Mesendoderm (in vitro differentiated cells): ENCODE measurements around the gene FBXL4.
A peak's percentile ranks its signal among the peaks of the same experiment; 100 is the strongest.

Experiments
- DNase-seq: peaks from one replicate; pipeline ENCODE4 v3.0.0; 2013
- H2AK5ac ChIP-seq: 2 replicates; pipeline ENCODE4 v1.6.1; 2013; ENCODE audit warnings: low read length, inconsistent platforms
- H2BK120ac ChIP-seq: 2 replicates; pipeline ENCODE4 v1.6.1; 2013; ENCODE audit warnings: low read depth, mild to moderate bottlenecking, low read length, moderate library complexity, mixed read lengths
- H2BK15ac ChIP-seq: replicated peaks from 2 replicates; pipeline ENCODE4 v1.6.1; 2013; ENCODE audit warnings: low read depth, mild to moderate bottlenecking, moderate library complexity
- H2BK5ac ChIP-seq: 2 replicates; pipeline ENCODE4 v1.6.1; 2013; ENCODE audit warnings: low read length, inconsistent platforms
- H3K18ac ChIP-seq: 2 replicates; pipeline ENCODE4 v1.6.1; 2013; ENCODE audit warnings: mild to moderate bottlenecking, low read length, mixed read lengths
- H3K23ac ChIP-seq: one replicate; pipeline ENCODE4 v1.6.1; 2013; ENCODE audit warnings: low read length
- H3K27ac ChIP-seq: 2 replicates; pipeline ENCODE4 v1.5.1; 2013; ENCODE audit warnings: low read depth, mild to moderate bottlenecking, inconsistent platforms, low read length, moderate library complexity
- H3K27me3 ChIP-seq: 2 replicates; pipeline ENCODE4 v1.6.1; 2013; ENCODE audit warnings: low read length, control low read depth, mild to moderate bottlenecking, inconsistent platforms; ENCODE audit not compliant: insufficient read depth, poor library complexity
- H3K36me3 ChIP-seq: 2 replicates; pipeline ENCODE4 v1.6.1; 2013; ENCODE audit warnings: low read length, inconsistent platforms; ENCODE audit not compliant: control insufficient read depth, insufficient read depth
- H3K4ac ChIP-seq: one replicate; pipeline ENCODE4 v1.6.1; 2013; ENCODE audit warnings: low read depth, mild to moderate bottlenecking, low read length, moderate library complexity
- H3K4me1 ChIP-seq: 2 replicates; pipeline ENCODE4 v1.6.1; 2013; ENCODE audit warnings: low read depth, low read length, inconsistent platforms; ENCODE audit not compliant: control insufficient read depth
- H3K4me2 ChIP-seq: 2 replicates; pipeline ENCODE4 v1.6.1; 2013; ENCODE audit warnings: low read length
- H3K4me3 ChIP-seq: 2 replicates; pipeline ENCODE4 v1.5.1; 2013; ENCODE audit warnings: mild to moderate bottlenecking, low read length
- H3K56ac ChIP-seq: one replicate; pipeline ENCODE4 v1.6.1; 2013; ENCODE audit warnings: low read length
- H3K79me1 ChIP-seq: 2 replicates; pipeline ENCODE4 v1.6.1; 2013; ENCODE audit warnings: low read length, inconsistent platforms
- H3K79me2 ChIP-seq: 2 replicates; pipeline ENCODE4 v1.6.1; 2013; ENCODE audit warnings: mild to moderate bottlenecking, low read length; ENCODE audit not compliant: control insufficient read depth, insufficient read depth
- H3K9ac ChIP-seq: 2 replicates; pipeline ENCODE4 v1.6.1; 2013; ENCODE audit warnings: low read length, inconsistent platforms
- H4K5ac ChIP-seq: one replicate; pipeline ENCODE4 v1.6.1; 2013; ENCODE audit warnings: low read length
- H4K8ac ChIP-seq: one replicate; pipeline ENCODE4 v1.6.1; 2013; ENCODE audit warnings: low read depth, mild to moderate bottlenecking, control low read depth, low read length, moderate library complexity
- WGBS: extraction: QIAGEN DNeasy Blood & Tissue Kit; methylation state at CpG from one replicate; pipeline ENCODE4 v1.1.7; 2013; ENCODE audit warnings: low lambda C conversion rate, missing lambda C conversion rate; ENCODE audit not compliant: insufficient coverage; ENCODE audit errors: extremely low coverage; 5-methylcytosine and 5-hydroxymethylcytosine counted together

The FBXL4 gene

DNA sequence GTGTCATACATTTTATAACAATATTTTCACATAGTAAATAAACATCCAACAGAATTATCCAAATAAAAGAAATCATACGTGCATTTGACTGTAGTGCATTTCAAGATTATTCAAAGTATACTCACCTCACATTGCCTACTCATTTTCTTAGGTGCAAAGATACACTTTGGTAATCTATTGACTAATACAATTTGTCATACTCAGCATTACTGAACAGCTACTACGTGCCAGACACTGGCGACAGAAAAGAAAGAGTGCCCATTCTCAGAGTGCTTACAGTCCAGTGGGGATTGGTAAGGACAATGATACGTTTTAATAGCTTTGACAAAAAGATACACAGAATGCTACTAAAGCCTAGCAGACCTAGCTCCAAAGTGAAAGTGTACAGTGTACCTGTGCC is 42.0 kb downstream of the FBXL4 start:
- Histone ChIP-seq H3K27ac (no peak overlapping the region), H3K18ac (no peak overlapping the region), H3K36me3 (no peaks in the 10 kb centered on the region), H2BK15ac (no peak overlapping the region), H3K27me3 (no peaks in the 10 kb centered on the region), H3K79me2 (no peaks in the 10 kb centered on the region), H3K23ac (no peak overlapping the region), H2BK5ac (no peak overlapping the region), H3K9ac (no peak overlapping the region), H3K4me3 (no peak overlapping the region), H3K4me2 (no peak overlapping the region), H3K4me1 (no peaks in the 10 kb centered on the region), H3K56ac (no peak overlapping the region), H3K4ac (no peak overlapping the region), H3K79me1 (no peaks in the 10 kb centered on the region), H4K5ac (no peak overlapping the region), H2AK5ac (no peak overlapping the region), H2BK120ac (no peak overlapping the region), H4K8ac (no peak overlapping the region)
- WGBS: no CpG with 5 or more reads among the region's 4 CpGs
- no peak for DNase-seq

- Histone ChIP-seq H3K9ac (no peak overlapping the region), H4K5ac (no peak overlapping the region), H2BK120ac (no peak overlapping the region), H3K56ac (no peak overlapping the region), H3K4me3 (no peak overlapping the region), H3K4me1 (no peaks in the 10 kb centered on the region), H4K8ac (no peak overlapping the region), H3K4ac (no peak overlapping the region), H3K36me3 (no peaks in the 10 kb centered on the region), H2AK5ac (no peak overlapping the region), H3K4me2 (no peak overlapping the region), H3K23ac (no peak overlapping the region), H3K27ac (no peak overlapping the region), H2BK5ac (no peak overlapping the region), H3K27me3 (no peaks in the 10 kb centered on the region), H2BK15ac (no peak overlapping the region), H3K79me1 (no peaks in the 10 kb centered on the region), H3K18ac (no peak overlapping the region), H3K79me2 (no peaks in the 10 kb centered on the region)
- no peak for DNase-seq
These were observed 43.6 kb downstream of the FBXL4 start for GRCh38 chr6:98904096-98904495.

DNA sequence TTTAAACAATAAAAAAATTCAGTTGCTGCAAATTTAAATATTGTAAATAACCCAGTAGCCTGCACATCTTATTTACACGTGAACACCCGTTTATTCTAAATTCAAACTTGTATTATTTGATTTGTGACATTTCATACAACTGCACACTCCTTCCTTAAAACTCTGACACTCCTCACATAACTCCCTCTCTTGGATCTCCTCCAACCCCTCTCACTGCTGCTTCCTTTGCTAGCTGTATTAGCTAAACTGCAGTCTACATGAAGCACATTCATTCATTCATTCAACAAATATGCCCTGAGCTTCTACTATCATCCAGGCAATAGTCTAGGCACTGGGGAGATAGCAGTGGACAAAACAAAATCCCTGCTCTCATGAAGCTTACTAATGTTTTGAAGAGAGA is 47.0 kb downstream of the FBXL4 start:
- H3K27ac ChIP-seq: no peak overlapping the region
- no peak overlapping the region for H3K4me3 ChIP-seq
- no peak overlapping the region for H2BK120ac ChIP-seq

DNA sequence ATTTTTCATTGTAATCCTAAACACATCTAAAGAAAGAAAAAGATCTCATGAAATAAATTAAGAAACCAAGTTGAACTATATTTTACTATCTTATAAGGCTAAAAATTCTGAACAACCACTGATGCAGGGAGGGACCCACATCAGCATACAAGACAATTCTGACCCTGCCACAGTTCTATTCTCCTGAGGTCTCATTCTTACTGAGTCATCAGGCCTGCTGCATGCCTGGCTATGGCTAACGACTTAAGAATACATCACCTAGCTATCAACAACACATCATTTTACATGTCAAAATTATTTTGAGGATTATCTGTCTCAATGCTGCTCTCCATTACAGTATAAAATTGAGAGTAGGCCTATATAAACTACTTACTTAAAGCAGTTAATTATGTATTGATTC is 52.9 kb downstream of the FBXL4 start:
- Histone ChIP-seq H3K56ac (no peak overlapping the region), H3K27ac (no peak overlapping the region), H3K79me1 (no peaks in the 10 kb centered on the region), H3K27me3 (no peaks in the 10 kb centered on the region), H3K18ac (no peak overlapping the region), H3K36me3 (no peaks in the 10 kb centered on the region), H3K4ac (no peak overlapping the region), H2BK15ac (no peak overlapping the region), H3K4me2 (no peak overlapping the region), H4K8ac (no peak overlapping the region), H3K23ac (no peak overlapping the region), H3K4me1 (no peaks in the 10 kb centered on the region), H2AK5ac (no peak overlapping the region), H2BK120ac (no peak overlapping the region), H3K79me2 (no peaks in the 10 kb centered on the region), H3K9ac (no peak overlapping the region), H3K4me3 (no peak overlapping the region), H2BK5ac (no peak overlapping the region), H4K5ac (no peak overlapping the region)
- WGBS: no CpG with 5 or more reads among the region's 1 CpG
- peak; percentile 37 for DNase-seq

More for the DNA sequence above, 47.0 kb downstream of the FBXL4 start:
- no peak overlapping the region for H2BK5ac ChIP-seq
- no peaks in the 10 kb centered on the region for H3K27me3 ChIP-seq
- no peaks in the 10 kb centered on the region for H3K36me3 ChIP-seq
- DNase-seq: no peak
- no peak overlapping the region for H3K4me2 ChIP-seq
- no peak overlapping the region for H2BK15ac ChIP-seq
- no peak overlapping the region for H3K18ac ChIP-seq
- no CpG with 5 or more reads among the region's 2 CpGs for WGBS
- H3K4me1 ChIP-seq: no peaks in the 10 kb centered on the region
- no peaks in the 10 kb centered on the region for H3K79me2 ChIP-seq
- H2AK5ac ChIP-seq: no peak overlapping the region
- no peak overlapping the region for H3K9ac ChIP-seq
- no peak overlapping the region for H4K5ac ChIP-seq
- H3K23ac ChIP-seq: no peak overlapping the region
- H4K8ac ChIP-seq: no peak overlapping the region
- H3K56ac ChIP-seq: no peak overlapping the region
- no peak overlapping the region for H3K4ac ChIP-seq
- no peaks in the 10 kb centered on the region for H3K79me1 ChIP-seq

- Histone ChIP-seq H3K36me3 (no peaks in the 10 kb centered on the region), H2BK120ac (no peak overlapping the region), H2BK5ac (no peak overlapping the region), H3K27ac (no peak overlapping the region), H3K4me2 (no peak overlapping the region), H2AK5ac (no peak overlapping the region), H3K79me1 (no peaks in the 10 kb centered on the region), H4K5ac (no peak overlapping the region), H4K8ac (no peak overlapping the region), H3K18ac (no peak overlapping the region), H3K79me2 (no peaks in the 10 kb centered on the region), H2BK15ac (no peak overlapping the region), H3K56ac (no peak overlapping the region), H3K27me3 (no peaks in the 10 kb centered on the region), H3K4me1 (no peaks in the 10 kb centered on the region), H3K9ac (no peak overlapping the region), H3K4ac (no peak overlapping the region), H3K23ac (no peak overlapping the region), H3K4me3 (no peak overlapping the region)
- DNase-seq: no peak
- WGBS: no CpG with 5 or more reads among the region's 3 CpGs
These were observed 60.1 kb downstream of the FBXL4 start for GRCh38 chr6:98887650-98888049.

GRCh38 chr6:98885330-98885729 is 62.4 kb downstream of the FBXL4 start:
- H4K5ac ChIP-seq: no peak overlapping the region
- H3K18ac ChIP-seq: no peak overlapping the region

More at GRCh38 chr6:98885330-98885729, 62.4 kb downstream of the FBXL4 start:
- Histone ChIP-seq H3K9ac (no peak overlapping the region), H3K79me1 (no peaks in the 10 kb centered on the region), H2BK15ac (no peak overlapping the region), H2BK5ac (no peak overlapping the region), H3K4me1 (no peaks in the 10 kb centered on the region), H3K79me2 (no peaks in the 10 kb centered on the region), H3K27me3 (no peaks in the 10 kb centered on the region), H3K4me2 (no peak overlapping the region), H3K27ac (no peak overlapping the region), H3K4me3 (no peak overlapping the region), H4K8ac (no peak overlapping the region), H3K23ac (no peak overlapping the region), H2BK120ac (no peak overlapping the region), H3K36me3 (no peaks in the 10 kb centered on the region), H3K4ac (no peak overlapping the region), H3K56ac (no peak overlapping the region), H2AK5ac (no peak overlapping the region)
- WGBS: no CpG with 5 or more reads among the region's 3 CpGs
- DNase-seq: no peak
